GM21619 (cell line): ENCODE measurements around the gene SUN1.

Source experiments
- ATAC-seq: cut with Tn5 transposase; IDR thresholded peaks from one replicate; pipeline ENCODE4 v1.9.1; 2021; ENCODE audit not compliant: unreplicated experiment

The SUN1 gene

DNA sequence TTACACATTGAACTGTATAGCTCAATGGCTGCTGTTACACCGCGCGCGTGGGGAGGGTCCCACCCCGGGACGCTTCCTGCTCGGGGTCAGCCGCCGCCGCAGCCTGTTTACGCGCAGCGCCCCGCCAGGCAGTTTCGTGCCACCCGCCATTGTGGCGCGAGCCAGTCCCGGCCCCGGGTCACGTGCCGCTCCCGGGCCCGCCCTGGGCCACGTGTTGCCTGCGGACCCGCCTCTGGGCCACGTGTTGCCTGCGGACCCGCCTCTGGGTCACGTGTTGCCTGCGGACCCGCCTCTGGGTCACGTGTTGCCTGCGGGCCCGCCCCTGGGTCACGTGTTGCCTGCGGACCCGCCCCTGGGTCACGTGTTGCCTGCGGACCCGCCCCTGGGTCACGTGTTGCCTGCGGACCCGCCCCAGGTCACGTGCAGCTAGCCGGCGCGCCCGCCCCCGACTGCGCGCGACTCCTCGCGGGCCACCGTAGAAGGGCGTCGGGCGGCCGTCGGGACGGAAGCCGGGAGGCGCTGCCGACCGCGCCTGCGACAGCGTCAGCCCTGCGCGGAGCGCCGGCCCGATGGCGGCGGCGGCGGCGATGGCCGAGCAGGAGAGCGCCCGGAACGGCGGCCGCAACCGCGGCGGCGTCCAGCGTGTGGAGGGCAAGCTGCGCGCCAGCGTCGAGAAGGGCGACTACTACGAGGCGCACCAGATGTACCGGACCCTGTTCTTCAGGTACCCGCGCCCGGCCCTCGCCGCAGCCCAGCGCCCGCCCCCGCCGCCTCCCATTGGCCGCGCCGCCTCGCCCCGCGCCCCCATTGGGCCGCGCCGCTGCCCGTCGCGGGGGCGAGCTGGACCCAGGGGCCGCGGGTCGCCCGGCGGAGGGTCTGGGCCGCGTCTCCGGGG lies 44.0 kb downstream of the SUN1 start, which contains the start of gene GET4:
GET4 (plus strand) TSS at position 478 of the 895 bp plus-strand sequence; CDS start at position 570, 92 bp downstream.
- peak; percentile 65 for ATAC-seq

DNA sequence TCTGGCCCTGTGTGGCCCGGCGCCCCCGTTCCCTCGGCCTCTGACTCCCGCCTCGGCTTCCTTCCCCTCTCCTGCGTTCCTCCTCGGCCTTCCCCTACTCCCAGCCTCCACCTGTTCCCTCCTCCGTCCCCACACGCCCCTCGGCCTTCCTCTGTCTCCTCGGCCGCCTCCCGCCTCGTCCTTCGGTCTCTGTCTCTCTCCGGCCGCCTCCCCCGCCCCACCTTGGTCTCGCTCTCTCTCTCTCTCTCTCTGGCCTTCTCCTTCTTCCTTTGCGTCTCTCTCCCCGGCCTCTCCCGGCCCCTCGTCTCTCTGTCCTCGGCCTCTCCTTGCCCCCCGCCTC lies 44.7 kb downstream of the SUN1 start:
- peak; percentile 22 for ATAC-seq

DNA sequence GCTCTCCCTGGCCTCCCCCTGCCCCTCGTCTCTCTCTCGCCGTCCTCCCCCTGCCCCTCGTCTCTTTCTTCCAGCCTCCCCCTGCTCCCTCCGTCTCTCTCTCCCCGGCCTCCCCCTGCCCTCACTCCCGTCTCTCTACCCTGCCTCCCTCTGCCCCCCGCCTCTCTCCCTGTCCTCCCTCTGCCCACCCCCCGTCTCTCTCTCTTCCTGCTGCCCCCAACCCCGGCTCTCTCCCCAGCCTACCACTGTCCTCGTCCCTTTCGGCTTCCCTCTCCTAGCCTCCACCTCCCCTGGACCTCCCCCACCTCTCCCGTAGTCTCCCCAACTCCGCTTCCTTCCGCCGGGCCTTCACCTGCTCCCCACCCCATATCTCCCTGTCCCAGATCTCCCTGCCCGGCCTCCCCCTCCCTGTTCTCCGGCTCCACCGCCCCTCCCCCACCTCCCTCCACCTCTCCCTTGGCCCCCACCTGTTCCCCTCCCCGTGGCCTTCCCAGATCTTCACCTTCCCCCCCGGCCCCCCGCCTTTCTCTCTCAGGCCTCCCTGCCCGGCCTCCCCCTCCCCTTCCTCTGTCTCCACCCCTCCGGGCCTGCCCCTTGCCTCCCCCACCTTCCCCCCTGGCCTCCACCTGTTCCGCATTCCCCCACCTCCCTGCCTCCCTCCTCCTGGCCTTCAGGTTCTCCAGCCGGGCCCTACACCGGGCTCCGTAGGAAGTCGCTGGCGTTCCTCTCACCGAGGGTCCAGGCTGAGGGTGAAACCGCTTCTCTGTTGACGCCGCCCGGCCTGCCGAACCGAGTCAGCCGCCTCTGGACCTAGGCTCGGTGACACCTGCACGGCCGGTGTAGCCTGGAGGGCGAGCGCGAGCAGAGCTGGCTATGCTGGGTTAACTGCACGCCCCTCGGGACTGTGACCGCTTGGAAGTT lies 45.3 kb downstream of the SUN1 start:
- no peak for ATAC-seq

DNA sequence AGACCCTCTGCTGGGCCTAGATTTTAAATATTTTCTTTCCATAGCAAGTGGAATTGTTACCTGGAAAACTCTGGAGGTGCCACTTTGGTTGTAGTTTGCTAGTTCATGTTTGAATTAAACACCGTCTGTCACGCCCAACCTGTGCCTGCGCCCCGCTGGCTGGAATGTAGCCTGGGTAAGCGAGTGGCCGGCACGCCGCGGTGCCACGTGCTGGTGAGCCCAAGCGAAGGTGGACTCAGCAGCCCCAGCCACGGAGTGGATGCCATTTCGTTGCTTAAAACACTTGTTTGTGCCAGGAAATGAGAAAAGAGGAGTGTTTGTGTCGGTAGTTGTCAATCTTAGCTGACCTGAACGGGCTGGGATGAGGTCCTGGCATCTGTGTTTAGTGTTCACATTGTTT lies 46.8 kb downstream of the SUN1 start:
- ATAC-seq, result no peak

DNA sequence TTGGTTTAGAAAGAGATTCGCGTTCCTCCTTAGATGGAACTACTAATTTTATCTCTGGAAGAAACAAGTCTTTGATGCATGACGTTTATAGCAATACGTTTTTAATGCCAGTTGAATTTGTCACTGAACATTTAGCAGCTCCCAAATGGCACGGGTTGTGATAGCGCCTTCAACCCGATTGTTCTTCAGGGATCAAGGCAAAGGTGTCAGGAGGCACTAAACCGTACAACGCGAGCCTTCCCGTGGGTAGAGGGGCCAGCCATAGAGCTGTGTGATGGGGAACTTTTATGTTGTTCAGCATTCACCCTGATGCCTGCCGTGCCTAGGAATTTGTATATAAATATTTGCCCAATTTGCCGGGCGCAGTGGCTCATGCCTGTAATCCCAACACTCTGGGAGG lies 47.4 kb downstream of the SUN1 start:
- no peak for ATAC-seq

DNA sequence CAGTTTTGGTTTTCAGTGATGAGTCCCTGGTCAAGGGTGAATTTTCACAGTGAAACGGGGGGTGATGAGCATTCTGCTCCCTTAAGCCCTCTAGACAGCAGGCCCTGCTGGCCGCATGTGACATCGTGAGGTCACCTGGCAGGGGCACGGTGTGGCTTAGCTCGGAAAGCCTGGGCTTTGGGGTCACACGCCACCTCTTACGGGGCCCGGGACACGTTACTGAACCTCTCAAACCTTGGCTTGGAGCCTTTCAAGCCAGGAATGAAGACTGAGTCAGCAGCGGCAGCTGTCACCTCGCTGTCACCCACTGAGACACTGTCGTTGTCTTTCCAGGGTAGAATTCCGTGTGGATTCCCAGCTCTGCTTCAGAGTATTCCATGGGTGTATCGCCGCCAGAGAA lies 48.2 kb downstream of the SUN1 start:
- no peak for ATAC-seq

DNA sequence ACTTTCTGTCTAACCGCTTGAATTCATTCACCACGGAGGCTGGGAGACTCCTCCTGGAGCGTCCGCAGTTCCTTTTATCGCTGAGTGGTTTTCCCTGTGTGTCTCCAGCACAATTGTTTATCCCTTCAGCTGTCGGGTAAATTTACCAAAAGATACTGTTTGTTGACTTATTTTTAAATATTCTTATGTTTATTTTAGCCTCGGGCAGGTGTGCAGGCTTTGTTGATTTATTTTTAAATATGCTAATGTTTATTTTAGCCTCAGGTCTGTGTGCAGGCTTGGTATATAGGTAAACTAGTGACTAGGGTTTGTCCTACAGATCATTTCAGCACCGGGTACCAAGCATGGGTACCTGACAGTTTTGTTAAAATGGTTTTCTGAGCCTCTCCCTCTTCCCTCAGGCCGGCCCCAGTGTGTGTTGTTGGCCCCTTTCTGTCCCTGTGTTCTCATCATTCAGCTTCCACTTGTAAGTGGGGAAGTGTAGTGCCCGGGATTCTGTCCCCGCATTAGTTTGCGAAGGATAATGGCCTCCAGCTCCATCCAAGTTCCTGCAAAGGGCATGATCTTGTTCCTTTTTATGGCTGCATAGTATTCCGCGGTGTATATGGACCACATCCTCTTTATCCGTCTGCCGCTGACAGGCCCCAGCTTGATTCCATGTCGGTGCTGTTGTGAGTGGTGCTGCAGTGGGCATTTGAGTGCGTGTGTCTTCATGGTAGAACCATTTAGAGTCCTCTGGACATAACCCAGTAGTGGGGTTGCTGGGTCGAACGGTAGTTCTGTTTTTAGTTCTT lies 49.4 kb downstream of the SUN1 start:
- no peak for ATAC-seq

DNA sequence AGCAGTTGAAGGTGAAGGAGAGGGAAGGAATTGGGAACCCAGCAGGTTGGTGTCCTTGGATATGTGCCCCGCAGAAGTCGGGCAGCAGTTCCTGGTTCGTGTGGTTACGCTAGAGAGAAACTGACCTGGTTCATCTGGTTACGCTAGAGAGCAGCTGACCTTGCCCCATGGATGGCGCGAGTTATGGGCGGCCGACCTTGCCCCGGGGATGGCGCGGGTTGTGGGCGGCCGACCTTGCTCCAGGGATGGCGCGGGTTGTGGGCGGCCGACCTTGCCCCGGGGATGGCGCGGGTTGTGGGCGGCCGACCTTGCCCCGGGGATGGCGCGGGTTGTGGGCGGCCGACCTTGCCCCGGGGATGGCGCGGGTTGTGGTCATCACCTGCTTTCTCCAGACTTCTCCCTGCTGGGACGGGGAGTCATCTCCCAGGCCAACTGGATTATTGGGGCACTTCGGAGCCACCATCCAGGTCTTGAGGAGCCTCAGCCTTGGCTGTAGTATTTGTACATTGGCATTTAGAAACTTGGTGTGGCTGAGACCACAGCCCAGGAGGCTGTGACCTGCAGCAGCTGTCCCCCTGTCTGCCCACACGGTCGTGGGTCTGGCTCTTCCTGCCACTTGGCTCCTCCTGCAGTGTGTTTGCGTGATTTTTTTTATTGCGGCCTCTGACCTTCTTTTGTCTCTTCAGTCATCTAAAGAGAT lies 50.2 kb downstream of the SUN1 start:
- ATAC-seq, result no peak

DNA sequence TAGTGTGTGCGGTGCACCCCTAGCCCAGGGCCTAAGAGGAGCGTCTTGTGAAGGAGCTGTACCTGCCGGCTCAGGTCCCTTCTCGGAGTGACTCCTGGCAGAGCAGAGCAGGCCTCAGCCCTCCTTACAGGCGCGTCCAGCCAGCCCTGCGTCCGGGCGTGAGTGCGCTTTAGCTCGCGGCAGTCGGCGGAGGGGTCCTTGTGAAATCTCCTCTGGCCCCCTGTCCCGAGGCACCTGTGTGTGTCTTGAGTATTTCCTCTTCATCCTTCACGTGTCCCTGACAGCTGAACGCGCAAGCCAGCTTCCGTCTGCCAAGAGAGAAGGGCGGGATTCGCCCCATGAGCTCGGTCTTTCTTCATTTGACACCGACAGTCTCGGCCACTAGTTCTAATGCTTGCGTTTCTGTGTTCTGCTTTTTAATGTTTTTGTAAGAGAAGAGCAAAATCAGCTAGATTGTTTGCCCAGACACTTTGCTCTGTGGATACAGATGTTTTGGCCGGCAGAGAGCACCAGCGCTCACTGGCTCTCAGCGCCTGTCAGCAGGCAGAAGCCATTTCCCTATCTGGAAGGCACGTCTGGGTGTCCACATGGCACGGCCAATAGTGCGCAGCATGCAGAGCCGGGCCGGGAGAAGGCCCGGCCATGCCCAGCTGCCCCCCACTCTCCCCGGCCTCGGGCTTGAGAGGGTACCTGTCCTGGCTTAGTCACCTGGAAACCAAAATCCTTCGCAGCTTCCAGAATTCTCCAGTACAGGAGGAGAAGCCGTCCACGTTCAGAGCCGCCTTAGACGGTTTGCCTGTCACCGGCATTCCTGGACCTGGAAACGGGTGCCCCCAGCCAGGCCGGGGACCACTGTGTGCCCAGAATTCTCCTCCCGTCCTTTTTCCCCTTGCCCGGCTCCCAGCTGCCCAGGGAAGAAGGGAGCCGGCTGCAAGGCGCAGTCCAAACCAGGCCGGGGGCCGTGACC lies 51.1 kb downstream of the SUN1 start:
- no peak for ATAC-seq

DNA sequence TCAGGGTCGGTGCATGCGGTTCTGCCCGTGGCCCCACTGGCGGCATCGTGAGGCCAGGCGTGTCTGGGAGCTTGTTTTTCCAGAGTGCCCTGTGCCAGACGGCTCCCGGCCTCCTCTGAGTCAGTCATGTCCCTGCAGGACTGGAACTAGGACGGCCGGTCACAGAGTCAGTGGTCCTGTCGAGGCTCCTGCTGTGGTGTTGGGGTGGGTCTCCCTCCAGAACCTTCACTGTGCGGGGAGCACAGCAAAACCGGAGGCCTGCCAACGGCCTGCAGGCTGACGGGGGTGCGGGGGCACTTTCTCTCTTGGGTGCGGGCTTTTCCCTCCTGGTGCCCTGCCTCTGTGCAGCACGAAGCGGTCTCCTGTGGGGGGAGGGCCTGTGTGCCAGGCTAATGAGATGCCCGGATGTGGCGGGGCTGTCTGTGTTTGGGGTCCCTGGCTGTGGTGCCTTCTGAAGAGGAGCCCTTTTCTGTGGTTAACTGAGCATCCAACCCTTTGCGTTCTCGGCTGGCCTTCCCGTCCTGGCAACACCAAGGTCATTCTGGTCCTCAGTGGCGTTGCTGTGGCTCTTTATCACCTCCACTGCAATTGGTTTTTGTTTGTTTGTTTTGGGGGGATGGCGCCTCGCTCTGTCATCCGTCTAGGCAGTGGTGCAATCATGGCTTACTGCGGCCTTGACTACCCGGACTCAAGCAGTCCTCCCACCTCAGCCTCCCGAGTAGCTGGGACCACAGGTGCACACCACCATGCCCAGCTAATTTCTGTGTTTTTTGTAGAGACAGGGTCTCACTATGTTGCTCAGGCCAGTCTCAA lies 52.1 kb downstream of the SUN1 start:
- ATAC-seq, result no peak

DNA sequence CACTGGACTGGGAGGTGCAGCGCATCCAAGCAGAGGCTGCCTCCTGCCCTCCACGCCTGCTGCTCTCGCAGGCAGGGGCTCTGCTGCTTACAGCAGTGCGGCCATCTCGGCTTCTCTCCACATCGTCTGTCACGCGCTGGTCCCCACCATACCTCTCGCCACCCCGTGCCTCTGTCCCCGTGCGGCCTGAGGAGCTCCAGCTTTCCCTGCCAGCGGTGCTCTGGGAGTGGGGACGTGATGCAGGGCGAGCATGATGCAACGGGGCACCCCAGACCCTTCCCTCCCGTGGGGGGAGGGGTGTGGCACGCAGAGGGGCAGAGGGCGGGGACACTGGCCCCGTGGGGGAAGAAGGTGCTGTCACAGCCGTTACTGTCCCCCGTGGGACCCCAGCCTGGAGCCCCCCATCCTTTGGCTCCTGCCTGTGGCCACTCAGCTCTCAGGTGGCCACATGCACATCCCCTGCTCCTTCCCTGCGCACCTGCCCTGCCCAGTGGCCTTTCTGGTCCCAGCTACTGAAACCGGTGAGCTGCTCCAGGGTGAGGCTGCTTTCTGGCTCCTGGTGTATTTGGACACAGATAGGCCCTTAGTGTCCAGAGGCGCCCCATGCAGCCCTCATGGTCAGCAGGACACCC lies 53.1 kb downstream of the SUN1 start:
- ATAC-seq, result no peak

DNA sequence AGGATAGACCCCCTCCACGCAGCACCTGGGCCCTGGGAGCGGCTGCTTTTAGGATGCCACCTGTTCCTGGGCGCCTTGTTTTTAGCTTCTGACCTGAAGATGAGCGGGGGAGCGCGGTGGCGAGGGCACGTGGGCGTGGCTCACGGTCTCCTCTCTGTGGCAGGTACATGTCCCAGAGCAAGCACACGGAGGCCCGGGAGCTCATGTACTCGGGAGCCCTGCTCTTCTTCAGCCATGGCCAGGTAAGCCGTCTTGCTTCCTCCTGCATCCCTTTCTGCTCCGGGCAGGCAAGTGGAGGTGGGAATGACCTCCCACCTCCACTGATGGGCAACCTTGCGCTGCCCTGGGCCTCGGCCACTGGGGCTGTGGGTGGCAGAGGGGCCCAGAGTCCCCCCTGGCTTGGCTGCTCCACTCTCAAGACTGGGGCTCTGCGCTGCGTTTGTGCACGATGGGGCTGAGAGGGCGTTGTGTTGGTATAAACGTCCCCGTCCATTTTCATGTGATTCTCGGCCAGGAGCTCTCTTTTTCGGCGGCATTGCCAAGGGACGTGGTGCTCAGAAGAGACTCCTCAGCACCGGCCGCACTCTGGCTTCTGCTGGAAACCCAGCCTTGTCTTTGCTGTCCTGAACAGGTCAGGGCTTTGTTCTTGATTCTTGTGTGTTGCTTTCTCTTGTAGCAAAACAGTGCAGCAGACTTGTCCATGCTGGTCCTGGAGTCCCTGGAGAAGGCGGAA lies 53.8 kb downstream of the SUN1 start:
- no peak for ATAC-seq

DNA sequence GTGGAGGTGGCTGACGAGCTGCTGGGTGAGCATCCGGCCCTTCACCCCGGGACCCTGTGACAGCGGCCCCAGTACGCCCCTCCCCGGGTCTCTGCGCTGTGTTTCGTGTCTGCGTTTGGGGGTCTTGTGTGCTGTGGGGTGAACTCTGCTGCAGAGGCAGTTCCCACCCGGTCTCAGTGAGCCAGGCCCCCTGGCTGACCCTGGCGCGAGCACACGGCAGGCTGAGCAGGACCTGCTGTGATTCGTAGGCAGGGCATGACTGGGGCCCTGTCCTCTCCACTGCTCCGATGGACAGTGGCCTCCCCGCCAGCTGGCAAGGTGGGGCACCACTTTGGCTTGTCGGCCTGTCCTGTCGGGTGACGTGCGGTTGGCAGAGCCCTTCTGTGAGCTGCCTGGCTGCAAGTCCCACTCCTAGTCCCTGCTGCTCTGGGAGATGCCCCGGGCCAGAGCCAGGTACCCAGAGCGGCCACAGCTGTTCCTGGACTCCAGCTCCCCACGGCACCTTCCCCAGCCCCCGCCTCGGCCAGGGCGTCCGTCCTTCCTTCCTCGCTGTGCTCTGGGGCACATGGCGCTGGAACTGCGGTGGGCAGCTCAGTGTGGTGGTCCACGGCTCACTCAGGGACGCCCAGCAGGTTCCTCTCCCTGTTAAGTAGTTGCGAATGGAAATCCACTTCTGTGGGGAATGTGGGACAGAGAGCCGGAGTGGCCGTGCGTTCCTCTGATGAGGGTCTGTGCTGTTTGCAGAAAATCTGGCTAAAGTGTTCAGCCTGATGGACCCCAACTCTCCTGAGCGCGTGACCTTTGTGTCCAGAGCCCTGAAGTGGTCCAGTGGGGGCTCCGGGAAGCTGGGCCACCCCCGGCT lies 54.6 kb downstream of the SUN1 start:
- no peak for ATAC-seq

DNA sequence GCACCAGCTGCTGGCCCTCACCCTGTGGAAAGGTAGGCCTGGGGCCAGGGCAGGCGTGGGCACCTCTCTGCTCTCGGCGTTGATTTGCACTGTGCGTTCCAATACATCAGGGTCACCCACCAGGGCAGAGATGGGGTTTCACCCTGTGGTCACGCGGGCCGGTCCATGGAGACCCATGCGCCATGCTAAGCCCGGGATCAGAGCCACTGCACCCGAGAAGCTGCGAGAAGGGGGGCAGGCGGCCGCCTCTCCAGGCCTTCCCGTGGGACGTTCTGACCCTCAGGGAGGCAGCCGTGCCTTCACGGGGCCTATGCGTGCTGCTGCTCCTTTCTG lies 55.2 kb downstream of the SUN1 start:
- ATAC-seq, result no peak

DNA sequence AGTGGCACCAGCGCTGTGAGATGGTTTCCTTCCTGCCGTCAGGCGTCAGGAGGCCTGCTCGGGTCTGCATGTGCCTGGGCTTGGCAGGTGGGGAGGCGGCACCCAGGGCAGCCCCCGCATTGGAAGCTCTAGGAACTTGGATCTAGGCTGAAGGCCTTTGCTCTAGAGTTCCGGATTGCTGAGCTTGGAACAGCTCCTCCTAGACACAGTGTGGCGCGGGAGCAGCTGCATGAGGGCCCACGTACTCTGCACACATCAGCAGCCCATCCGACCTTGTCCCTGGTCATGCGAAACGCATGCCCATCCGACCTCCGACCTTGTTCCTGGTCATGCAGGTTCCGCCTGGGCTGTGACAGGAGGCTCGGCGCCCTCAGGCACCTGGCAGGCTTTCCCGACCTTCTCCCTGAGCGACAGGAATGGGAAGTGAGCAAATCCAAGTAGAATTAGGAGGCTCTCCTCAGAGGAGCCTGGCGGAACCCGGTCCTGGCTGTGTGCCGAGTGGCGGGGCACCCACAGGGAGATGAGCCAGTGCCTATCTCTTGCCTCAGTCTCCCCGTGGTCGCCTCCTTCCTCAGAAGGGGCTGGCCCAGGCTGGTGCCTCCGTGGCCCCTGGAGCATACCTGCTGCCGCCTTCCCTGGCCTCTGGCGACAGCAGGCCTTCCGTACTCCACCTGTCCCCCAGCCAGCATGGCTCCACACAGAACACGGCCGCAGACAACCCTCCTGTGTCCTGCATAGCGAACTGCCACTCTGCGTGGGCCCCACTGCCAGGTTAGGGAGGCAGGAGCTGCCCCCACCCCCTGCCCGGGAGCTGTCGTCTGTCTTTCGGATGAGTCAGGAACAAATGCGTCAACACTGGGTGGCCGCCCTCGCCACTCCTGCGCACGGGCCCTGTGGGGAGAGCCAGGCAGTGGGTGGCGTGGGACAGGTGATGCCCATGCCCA lies 56.1 kb downstream of the SUN1 start:
- ATAC-seq, result no peak

DNA sequence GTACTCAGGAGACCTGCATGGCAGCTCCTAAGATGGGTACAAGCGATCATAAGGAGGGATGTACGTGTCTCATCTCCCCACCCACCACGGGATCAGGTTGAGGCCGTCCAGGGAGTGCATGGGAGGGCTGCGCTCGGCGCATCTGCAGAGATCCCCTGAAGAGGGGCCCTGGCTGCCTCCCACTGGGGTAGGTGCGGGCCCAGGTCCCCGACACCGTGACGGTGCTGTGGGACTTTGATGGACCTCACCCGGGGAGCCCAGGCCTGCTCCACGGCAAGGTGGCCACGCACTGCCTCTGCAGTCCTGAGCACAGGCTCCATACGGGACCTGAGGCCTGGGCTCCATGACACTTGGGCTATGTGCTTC lies 56.7 kb downstream of the SUN1 start:
- no peak for ATAC-seq
